ENCODE measurements around the gene DNAJC8.

Gene DNAJC8

GRCh38 chr1:28241638-28242241 lies 8.9 kb upstream of the DNAJC8 start:
- no peak overlapping the region for H3K9ac ChIP-seq (ENCODE audit: insufficient read length, low read depth)
- TF ChIP-seq ZNF274 (IDR thresholded peaks at IDR 0.05; ENCODE audit: low read depth, low read length) (no peak), SUZ12 (IDR thresholded peaks at IDR 0.05; ENCODE audit: extremely low read depth, insufficient read depth, insufficient read length) (no peak), YY1 (IDR thresholded peaks at IDR 0.05; ENCODE audit: insufficient read depth, insufficient read length) (no peak)
- H3K36me3 ChIP-seq (ENCODE audit: insufficient read depth, insufficient read length, low read length): peaks cover 29% of the 10 kb centered on the region
- H3K4me3 ChIP-seq (ENCODE audit: insufficient read length, low read depth): no peak overlapping the region
- no peaks in the 10 kb centered on the region for H3K27me3 ChIP-seq (ENCODE audit: insufficient read depth, insufficient read length)
- no peaks in the 10 kb centered on the region for H3K9me3 ChIP-seq (ENCODE audit: insufficient read depth, low read length)
- H3K4me1 ChIP-seq (ENCODE audit: insufficient read depth, insufficient read length): no peaks in the 10 kb centered on the region
- no peak for DNase-seq (ENCODE audit: low read depth, low spot score)

- Histone ChIP-seq H3K4me1 (ENCODE audit: insufficient read depth, insufficient read length) (no peaks in the 10 kb centered on the region), H3K4me3 (ENCODE audit: insufficient read length, low read depth) (no peak overlapping the region), H3K9me3 (ENCODE audit: insufficient read depth, low read length) (no peaks in the 10 kb centered on the region), H3K27me3 (ENCODE audit: insufficient read depth, insufficient read length) (no peaks in the 10 kb centered on the region), H3K9ac (ENCODE audit: insufficient read length, low read depth) (no peak overlapping the region), H3K36me3 (ENCODE audit: insufficient read depth, insufficient read length, low read length) (peaks cover 32% of the 10 kb centered on the region)
- DNase-seq (ENCODE audit: low read depth, low spot score): no peak
- TF ChIP-seq YY1 (IDR thresholded peaks at IDR 0.05; ENCODE audit: insufficient read depth, insufficient read length): no peak
- no peak for TF ChIP-seq SUZ12 (IDR thresholded peaks at IDR 0.05; ENCODE audit: extremely low read depth, insufficient read depth, insufficient read length)
- no peak for TF ChIP-seq ZNF274 (IDR thresholded peaks at IDR 0.05; ENCODE audit: low read depth, low read length)
Observed at GRCh38 chr1:28240024-28240423, 7.2 kb upstream of the DNAJC8 start.

GRCh38 chr1:28239004-28239403 lies 6.2 kb upstream of the DNAJC8 start:
- Histone ChIP-seq H3K9me3 (ENCODE audit: insufficient read depth, low read length) (no peaks in the 10 kb centered on the region), H3K9ac (ENCODE audit: insufficient read length, low read depth) (no peak overlapping the region), H3K27me3 (ENCODE audit: insufficient read depth, insufficient read length) (no peaks in the 10 kb centered on the region), H3K4me3 (ENCODE audit: insufficient read length, low read depth) (no peak overlapping the region), H3K36me3 (ENCODE audit: insufficient read depth, insufficient read length, low read length) (peaks cover 30% of the 10 kb centered on the region), H3K4me1 (ENCODE audit: insufficient read depth, insufficient read length) (no peaks in the 10 kb centered on the region)
- no peak for TF ChIP-seq ZNF274 (IDR thresholded peaks at IDR 0.05; ENCODE audit: low read depth, low read length)
- TF ChIP-seq SUZ12 (IDR thresholded peaks at IDR 0.05; ENCODE audit: extremely low read depth, insufficient read depth, insufficient read length): no peak
- TF ChIP-seq YY1 (IDR thresholded peaks at IDR 0.05; ENCODE audit: insufficient read depth, insufficient read length): no peak
- no peak for DNase-seq (ENCODE audit: low read depth, low spot score)

- Histone ChIP-seq H3K9ac (ENCODE audit: insufficient read length, low read depth) (peak overlapping the region; percentile 100), H3K4me1 (ENCODE audit: insufficient read depth, insufficient read length) (no peaks in the 10 kb centered on the region), H3K36me3 (ENCODE audit: insufficient read depth, insufficient read length, low read length) (peaks cover 30% of the 10 kb centered on the region), H3K9me3 (ENCODE audit: insufficient read depth, low read length) (no peaks in the 10 kb centered on the region), H3K27me3 (ENCODE audit: insufficient read depth, insufficient read length) (no peaks in the 10 kb centered on the region), H3K4me3 (ENCODE audit: insufficient read length, low read depth) (peak overlapping the region; percentile 99)
- no peak for TF ChIP-seq YY1 (IDR thresholded peaks at IDR 0.05; ENCODE audit: insufficient read depth, insufficient read length)
- no peak for TF ChIP-seq ZNF274 (IDR thresholded peaks at IDR 0.05; ENCODE audit: low read depth, low read length)
- no peak for TF ChIP-seq SUZ12 (IDR thresholded peaks at IDR 0.05; ENCODE audit: extremely low read depth, insufficient read depth, insufficient read length)
- DNase-seq (ENCODE audit: low read depth, low spot score): no peak
Observed at GRCh38 chr1:28236656-28237322, 4.0 kb upstream of the DNAJC8 start.

- Histone ChIP-seq H3K36me3 (ENCODE audit: insufficient read depth, insufficient read length, low read length) (peaks cover 30% of the 10 kb centered on the region), H3K4me3 (ENCODE audit: insufficient read length, low read depth) (peak within 1 kb of the TSS; percentile 99), H3K4me1 (ENCODE audit: insufficient read depth, insufficient read length) (no peaks in the 10 kb centered on the region), H3K9ac (ENCODE audit: insufficient read length, low read depth) (peak within 1 kb of the TSS; percentile 100), H3K9me3 (ENCODE audit: insufficient read depth, low read length) (no peaks in the 10 kb centered on the region), H3K27me3 (ENCODE audit: insufficient read depth, insufficient read length) (no peaks in the 10 kb centered on the region)
- peak; percentile 99 for DNase-seq (ENCODE audit: low read depth, low spot score)
- no peak for TF ChIP-seq SUZ12 (IDR thresholded peaks at IDR 0.05; ENCODE audit: extremely low read depth, insufficient read depth, insufficient read length)
- TF ChIP-seq ZNF274 (IDR thresholded peaks at IDR 0.05; ENCODE audit: low read depth, low read length): no peak
- TF ChIP-seq YY1 (IDR thresholded peaks at IDR 0.05; ENCODE audit: insufficient read depth, insufficient read length): peak; percentile 68
Observed at GRCh38 chr1:28235755-28236655, 3.2 kb upstream of the DNAJC8 start, which contains the start of gene ATP5IF1. TSS of gene ATP5IF1 (plus strand) at chr1:28236124. CDS start at chr1:28236184, 60 bp downstream.

GRCh38 chr1:28233264-28233606 lies 406 bp upstream of the DNAJC8 start:
- no peaks in the 10 kb centered on the region for H3K27me3 ChIP-seq (ENCODE audit: insufficient read depth, insufficient read length)
- H3K9me3 ChIP-seq (ENCODE audit: insufficient read depth, low read length): no peaks in the 10 kb centered on the region
- peaks cover 48% of the 10 kb centered on the region for H3K36me3 ChIP-seq (ENCODE audit: insufficient read depth, insufficient read length, low read length)
- no peak overlapping the region for H3K4me3 ChIP-seq (ENCODE audit: insufficient read length, low read depth)
- no peak for DNase-seq (ENCODE audit: low read depth, low spot score)
- no peak for TF ChIP-seq ZNF274 (IDR thresholded peaks at IDR 0.05; ENCODE audit: low read depth, low read length)
- H3K9ac ChIP-seq (ENCODE audit: insufficient read length, low read depth): no peak overlapping the region
- H3K4me1 ChIP-seq (ENCODE audit: insufficient read depth, insufficient read length): no peaks in the 10 kb centered on the region

GRCh38 chr1:28229996-28230395 lies 2.8 kb downstream of the DNAJC8 start:
- Histone ChIP-seq H3K27me3 (ENCODE audit: insufficient read depth, insufficient read length) (no peaks in the 10 kb centered on the region), H3K36me3 (ENCODE audit: insufficient read depth, insufficient read length, low read length) (peaks cover 63% of the 10 kb centered on the region), H3K4me1 (ENCODE audit: insufficient read depth, insufficient read length) (no peaks in the 10 kb centered on the region), H3K9me3 (ENCODE audit: insufficient read depth, low read length) (no peaks in the 10 kb centered on the region), H3K9ac (ENCODE audit: insufficient read length, low read depth) (no peak overlapping the region), H3K4me3 (ENCODE audit: insufficient read length, low read depth) (no peak overlapping the region)
- TF ChIP-seq ZNF274 (IDR thresholded peaks at IDR 0.05; ENCODE audit: low read depth, low read length): no peak
- no peak for TF ChIP-seq SUZ12 (IDR thresholded peaks at IDR 0.05; ENCODE audit: extremely low read depth, insufficient read depth, insufficient read length)
- TF ChIP-seq YY1 (IDR thresholded peaks at IDR 0.05; ENCODE audit: insufficient read depth, insufficient read length): no peak
- no peak for DNase-seq (ENCODE audit: low read depth, low spot score)
